ENCODE measurements around the gene KCND2.

KCND2 gene

GRCh38 chr7:120519224-120519623 is 246.2 kb downstream of the KCND2 start:
- Histone ChIP-seq H3K9me2 (ENCODE audit: low read depth, low read length) (no peaks in the 10 kb centered on the region), H3K79me2 (ENCODE audit: insufficient read depth, low read length) (no peaks in the 10 kb centered on the region), H3F3A (ENCODE audit: insufficient read depth, low read length) (no peaks in the 10 kb centered on the region), H3K4me1 (ENCODE audit: insufficient read depth, low read length, severe bottlenecking) (no peaks in the 10 kb centered on the region), H2AFZ (ENCODE audit: low read length) (no peak overlapping the region), H3K36me3 (ENCODE audit: insufficient read depth, low read length) (no peaks in the 10 kb centered on the region), H3K27ac (ENCODE audit: low read depth, low read length, poor library complexity, severe bottlenecking) (no peak overlapping the region), H3K9ac (ENCODE audit: low read length) (no peak overlapping the region), H4K20me1 (ENCODE audit: insufficient read depth, low read length) (no peaks in the 10 kb centered on the region), H3K4me3 (ENCODE audit: low read depth, low read length, poor library complexity, severe bottlenecking) (no peak overlapping the region), H3K9me3 (ENCODE audit: low read length) (no peaks in the 10 kb centered on the region), H3K27me3 (ENCODE audit: insufficient read depth, low read length) (0 out of 2 replicates have a peak, but pooled peaks cover 3% of the 10 kb centered on the region), H3K4me2 (ENCODE audit: low read length) (no peak overlapping the region)
- TF ChIP-seq, protein P1, sequence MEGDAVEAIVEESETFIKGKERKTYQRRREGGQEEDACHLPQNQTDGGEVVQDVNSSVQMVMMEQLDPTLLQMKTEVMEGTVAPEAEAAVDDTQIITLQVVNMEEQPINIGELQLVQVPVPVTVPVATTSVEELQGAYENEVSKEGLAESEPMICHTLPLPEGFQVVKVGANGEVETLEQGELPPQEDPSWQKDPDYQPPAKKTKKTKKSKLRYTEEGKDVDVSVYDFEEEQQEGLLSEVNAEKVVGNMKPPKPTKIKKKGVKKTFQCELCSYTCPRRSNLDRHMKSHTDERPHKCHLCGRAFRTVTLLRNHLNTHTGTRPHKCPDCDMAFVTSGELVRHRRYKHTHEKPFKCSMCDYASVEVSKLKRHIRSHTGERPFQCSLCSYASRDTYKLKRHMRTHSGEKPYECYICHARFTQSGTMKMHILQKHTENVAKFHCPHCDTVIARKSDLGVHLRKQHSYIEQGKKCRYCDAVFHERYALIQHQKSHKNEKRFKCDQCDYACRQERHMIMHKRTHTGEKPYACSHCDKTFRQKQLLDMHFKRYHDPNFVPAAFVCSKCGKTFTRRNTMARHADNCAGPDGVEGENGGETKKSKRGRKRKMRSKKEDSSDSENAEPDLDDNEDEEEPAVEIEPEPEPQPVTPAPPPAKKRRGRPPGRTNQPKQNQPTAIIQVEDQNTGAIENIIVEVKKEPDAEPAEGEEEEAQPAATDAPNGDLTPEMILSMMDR (IDR thresholded peaks at IDR 0.05; ENCODE audit: low read length), result no peak
- no peak for TF ChIP-seq EZH2 (IDR thresholded peaks at IDR 0.05; ENCODE audit: borderline replicate concordance, low read length)

DNA sequence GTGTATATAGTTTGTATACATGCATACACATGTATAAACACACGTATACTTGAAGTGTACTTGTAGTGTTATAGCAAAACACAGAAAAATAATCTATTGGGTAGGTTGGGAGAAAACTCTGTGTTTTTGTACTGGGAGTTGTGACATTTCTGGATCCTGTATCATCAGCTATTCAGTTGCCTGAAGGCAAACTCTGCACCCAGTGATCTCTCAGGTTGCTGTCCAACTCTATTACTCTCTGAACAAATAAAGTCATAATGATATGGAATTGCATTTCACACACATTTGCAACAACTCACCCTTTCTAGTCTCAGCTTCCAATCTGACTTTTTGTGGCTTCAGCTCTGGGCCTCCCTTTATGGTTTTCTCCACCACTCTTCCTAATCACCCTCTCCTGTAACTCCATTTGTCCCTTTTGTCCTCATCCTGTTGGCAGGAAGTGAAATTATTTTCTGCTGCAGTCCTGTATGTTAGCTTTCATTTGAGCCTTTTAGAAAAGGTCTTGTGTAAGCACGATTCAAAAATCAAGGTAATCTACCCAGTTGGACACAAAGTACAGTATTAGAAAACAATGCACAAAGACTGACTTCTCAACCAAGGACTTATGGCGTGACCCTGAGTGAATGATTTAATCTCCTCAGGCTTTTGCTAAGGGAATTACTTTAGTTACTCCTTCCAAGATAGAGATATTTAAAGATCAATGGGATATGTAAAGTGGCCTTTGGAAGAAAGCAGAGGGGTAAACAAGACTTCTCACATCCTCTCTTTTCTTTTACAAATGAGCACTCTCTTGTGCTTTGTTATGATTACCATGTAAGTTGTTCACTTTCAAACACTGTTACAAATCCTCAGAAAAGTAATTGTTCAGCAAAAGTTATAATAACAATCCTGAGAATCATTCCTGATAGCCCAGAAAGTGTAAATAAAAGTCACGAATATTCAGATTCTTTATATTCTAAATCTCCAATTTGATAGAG is 249.1 kb downstream of the KCND2 start:
- no peaks in the 10 kb centered on the region for H3F3A ChIP-seq (ENCODE audit: insufficient read depth, low read length)
- no peaks in the 10 kb centered on the region for H3K4me1 ChIP-seq (ENCODE audit: insufficient read depth, low read length, severe bottlenecking)
- no peak overlapping the region for H3K4me3 ChIP-seq (ENCODE audit: low read depth, low read length, poor library complexity, severe bottlenecking)
- H3K9ac ChIP-seq (ENCODE audit: low read length), result no peak overlapping the region
- no peaks in the 10 kb centered on the region for H3K9me3 ChIP-seq (ENCODE audit: low read length)
- H3K9me2 ChIP-seq (ENCODE audit: low read depth, low read length), result no peaks in the 10 kb centered on the region
- TF ChIP-seq, protein P1 (IDR thresholded peaks at IDR 0.05; ENCODE audit: low read length), result no peak
- TF ChIP-seq EZH2 (IDR thresholded peaks at IDR 0.05; ENCODE audit: borderline replicate concordance, low read length), result no peak
- no peak overlapping the region for H2AFZ ChIP-seq (ENCODE audit: low read length)
- H3K36me3 ChIP-seq (ENCODE audit: insufficient read depth, low read length), result no peaks in the 10 kb centered on the region
- H3K4me2 ChIP-seq (ENCODE audit: low read length), result no peak overlapping the region
- 0 out of 2 replicates have a peak, but pooled peaks cover 3% of the 10 kb centered on the region for H3K27me3 ChIP-seq (ENCODE audit: insufficient read depth, low read length)
- no peaks in the 10 kb centered on the region for H3K79me2 ChIP-seq (ENCODE audit: insufficient read depth, low read length)
- no peaks in the 10 kb centered on the region for H4K20me1 ChIP-seq (ENCODE audit: insufficient read depth, low read length)
- H3K27ac ChIP-seq (ENCODE audit: low read depth, low read length, poor library complexity, severe bottlenecking), result no peak overlapping the region

DNA sequence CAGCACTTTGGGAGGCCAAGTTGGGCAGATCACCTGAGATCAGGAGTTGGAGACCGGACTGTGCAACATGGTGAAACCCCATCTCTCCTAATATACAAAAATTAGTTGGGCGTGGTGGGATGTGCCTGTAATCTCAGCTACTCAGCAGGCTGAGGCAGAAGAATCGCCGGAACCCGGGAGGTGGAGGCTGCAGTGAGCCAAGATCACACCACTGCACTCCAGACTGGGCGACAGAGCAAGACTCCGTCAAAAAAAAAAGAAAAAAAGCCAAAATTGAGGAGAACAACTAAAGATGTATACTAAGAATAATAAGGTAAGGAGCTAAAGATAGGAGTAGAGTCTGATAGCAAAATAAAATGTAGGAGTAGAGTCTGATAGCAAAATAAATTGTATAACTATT is 251.0 kb downstream of the KCND2 start:
- no peak for TF ChIP-seq EZH2 (IDR thresholded peaks at IDR 0.05; ENCODE audit: borderline replicate concordance, low read length)
- TF ChIP-seq, protein P1 (IDR thresholded peaks at IDR 0.05; ENCODE audit: low read length), result no peak
- no peak overlapping the region for H3K4me3 ChIP-seq (ENCODE audit: low read depth, low read length, poor library complexity, severe bottlenecking)
- H3K9me2 ChIP-seq (ENCODE audit: low read depth, low read length), result no peaks in the 10 kb centered on the region
- no peaks in the 10 kb centered on the region for H3K4me1 ChIP-seq (ENCODE audit: insufficient read depth, low read length, severe bottlenecking)
- H3K9ac ChIP-seq (ENCODE audit: low read length), result no peak overlapping the region
- H3K27me3 ChIP-seq (ENCODE audit: insufficient read depth, low read length), result 0 out of 2 replicates have a peak, but pooled peaks cover 3% of the 10 kb centered on the region
- no peaks in the 10 kb centered on the region for H4K20me1 ChIP-seq (ENCODE audit: insufficient read depth, low read length)
- no peak overlapping the region for H3K27ac ChIP-seq (ENCODE audit: low read depth, low read length, poor library complexity, severe bottlenecking)
- H3K9me3 ChIP-seq (ENCODE audit: low read length), result no peaks in the 10 kb centered on the region
- no peaks in the 10 kb centered on the region for H3F3A ChIP-seq (ENCODE audit: insufficient read depth, low read length)
- no peak overlapping the region for H3K4me2 ChIP-seq (ENCODE audit: low read length)
- no peak overlapping the region for H2AFZ ChIP-seq (ENCODE audit: low read length)
- H3K79me2 ChIP-seq (ENCODE audit: insufficient read depth, low read length), result no peaks in the 10 kb centered on the region
- H3K36me3 ChIP-seq (ENCODE audit: insufficient read depth, low read length), result no peaks in the 10 kb centered on the region
